Measurements from ENCODE around the gene ARHGAP21. TPM values are rescaled to one million over a fixed set of nuclear protein-coding genes. Genes with fewer than 3 reads are reported as not detected.
"Not testable (repeated sequence)": the region's sequence is repeated elsewhere in the genome, so short reads cannot be mapped to it uniquely, and the experiment has no call there.

The ARHGAP21 gene
- total RNA-seq, 2 donors from 2014 or later = 84.9 to 107 TPM

DNA sequence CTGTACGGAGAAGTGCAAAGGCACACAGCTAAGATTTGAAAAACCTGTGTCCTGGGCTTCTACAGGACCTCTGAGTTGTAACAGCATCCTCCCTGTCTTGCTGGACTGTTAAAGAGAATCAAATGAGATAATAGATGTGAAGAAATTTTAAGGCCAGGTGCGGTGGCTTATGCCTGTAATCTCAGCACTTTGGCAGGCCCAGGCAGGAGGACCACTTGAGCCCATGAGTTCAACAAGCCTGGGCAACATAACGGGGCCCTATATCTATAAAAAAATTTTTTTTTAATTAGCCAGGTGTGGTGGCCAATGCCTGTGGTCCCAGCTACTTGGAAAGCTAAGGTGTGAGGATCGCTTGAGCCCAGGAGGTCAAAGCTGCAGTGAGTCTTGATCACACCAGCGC, 2.9 kb upstream of the ARHGAP21 start:
- Histone ChIP-seq H3K27ac (no peak overlapping the region), H3K4me3 (no peak overlapping the region), H3K9ac (ENCODE audit: low read depth in 2 of 2, low read length in 2 of 2) (no peak overlapping the region), H3K9me3 (no peaks in the 10 kb centered on the region), H3K27me3 (no peaks in the 10 kb centered on the region), H3K36me3 (no peaks in the 10 kb centered on the region), H3K4me1 (no peaks in the 10 kb centered on the region)
- DNase-seq = no peak
- TF ChIP-seq, protein P1, sequence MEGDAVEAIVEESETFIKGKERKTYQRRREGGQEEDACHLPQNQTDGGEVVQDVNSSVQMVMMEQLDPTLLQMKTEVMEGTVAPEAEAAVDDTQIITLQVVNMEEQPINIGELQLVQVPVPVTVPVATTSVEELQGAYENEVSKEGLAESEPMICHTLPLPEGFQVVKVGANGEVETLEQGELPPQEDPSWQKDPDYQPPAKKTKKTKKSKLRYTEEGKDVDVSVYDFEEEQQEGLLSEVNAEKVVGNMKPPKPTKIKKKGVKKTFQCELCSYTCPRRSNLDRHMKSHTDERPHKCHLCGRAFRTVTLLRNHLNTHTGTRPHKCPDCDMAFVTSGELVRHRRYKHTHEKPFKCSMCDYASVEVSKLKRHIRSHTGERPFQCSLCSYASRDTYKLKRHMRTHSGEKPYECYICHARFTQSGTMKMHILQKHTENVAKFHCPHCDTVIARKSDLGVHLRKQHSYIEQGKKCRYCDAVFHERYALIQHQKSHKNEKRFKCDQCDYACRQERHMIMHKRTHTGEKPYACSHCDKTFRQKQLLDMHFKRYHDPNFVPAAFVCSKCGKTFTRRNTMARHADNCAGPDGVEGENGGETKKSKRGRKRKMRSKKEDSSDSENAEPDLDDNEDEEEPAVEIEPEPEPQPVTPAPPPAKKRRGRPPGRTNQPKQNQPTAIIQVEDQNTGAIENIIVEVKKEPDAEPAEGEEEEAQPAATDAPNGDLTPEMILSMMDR (IDR thresholded peaks at IDR 0.05) = no peak
- intact Hi-C loops (cut with DNase I) = loop anchor here (5.0 to 10.0 kb wide), 2 partner anchors 89 to 228 kb away; partner anchors contain the start of gene PRTFDC1

DNA sequence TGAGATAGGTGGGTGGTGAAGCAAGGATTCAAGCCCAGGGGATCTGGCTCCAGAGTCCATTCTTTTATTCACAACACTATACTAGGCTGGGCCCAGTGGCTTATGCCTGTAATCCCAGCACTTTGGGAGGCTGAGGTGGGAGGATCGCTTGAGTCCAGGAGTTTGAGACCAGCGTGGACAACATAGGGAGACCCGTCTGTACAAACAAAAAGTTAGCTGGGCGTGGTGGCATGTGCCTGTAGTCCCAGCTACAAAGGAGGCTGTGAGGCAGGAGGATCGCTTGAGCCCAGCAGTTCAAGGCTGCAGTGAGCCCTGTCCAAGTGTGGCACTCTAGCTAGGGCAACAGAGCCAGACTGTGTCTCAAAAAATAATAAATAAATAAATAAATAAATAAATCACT, 2.3 kb upstream of the ARHGAP21 start:
- H3K4me1 ChIP-seq; H3K36me3 ChIP-seq; H3K9me3 ChIP-seq; H3K27ac ChIP-seq; DNase-seq; H3K9ac ChIP-seq (ENCODE audit: low read depth in 2 of 2, low read length in 2 of 2); H3K27me3 ChIP-seq; H3K4me3 ChIP-seq: not testable (repeated sequence)
- intact Hi-C loops (cut with DNase I) = loop anchor here (5.0 to 10.0 kb wide), 2 partner anchors 89 to 229 kb away; partner anchors contain the start of gene PRTFDC1

DNA sequence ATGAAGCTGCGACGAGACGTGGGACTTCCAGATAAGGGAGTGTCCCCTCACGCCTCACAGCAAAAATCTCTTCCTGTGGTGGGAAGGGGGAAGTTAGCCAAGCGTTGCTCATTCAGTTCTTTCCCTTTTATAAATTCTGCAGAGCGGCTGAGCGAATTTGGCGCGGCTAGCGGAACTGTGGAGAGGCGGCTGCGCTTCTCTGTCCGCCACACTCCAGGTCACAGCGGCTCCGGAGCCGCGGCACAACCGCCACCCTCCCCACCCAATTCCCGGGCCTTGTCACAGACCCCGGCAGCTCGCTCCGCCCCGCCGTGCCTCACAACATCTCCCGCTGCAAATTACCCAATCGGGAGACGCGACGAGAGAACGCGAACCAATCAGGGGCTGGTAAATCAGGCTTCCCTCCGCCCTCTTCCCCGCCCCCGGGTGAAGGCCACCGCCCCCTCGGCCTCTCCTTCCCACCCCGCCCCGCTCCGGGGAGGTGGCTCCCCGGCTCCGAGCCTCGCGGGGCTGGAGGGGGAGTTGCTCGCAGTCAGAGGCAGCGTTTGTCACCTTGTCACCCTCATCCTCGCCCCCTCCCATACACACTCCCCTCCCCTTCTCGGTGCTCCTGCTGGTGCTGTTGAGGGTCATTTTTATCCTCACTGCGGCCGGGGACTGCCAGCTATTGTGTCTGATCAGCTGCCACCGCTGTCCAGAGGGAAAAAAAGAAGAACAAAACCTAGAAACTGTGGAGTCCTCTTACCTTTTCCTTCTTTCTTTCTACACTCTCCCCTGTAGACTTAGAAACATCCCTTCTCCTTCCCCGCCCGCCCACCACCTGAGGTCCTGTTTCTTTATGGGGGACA, 918 bp upstream of the ARHGAP21 start:
- H3K9me3 ChIP-seq = no peaks in the 10 kb centered on the region
- peaks cover 2% of the 10 kb centered on the region for H3K4me1 ChIP-seq
- TF ChIP-seq, protein P1 (IDR thresholded peaks at IDR 0.05) = no peak
- H3K36me3 ChIP-seq = no peaks in the 10 kb centered on the region
- DNase-seq = peak; percentile 99
- H3K27me3 ChIP-seq = no peaks in the 10 kb centered on the region
- peak overlapping the region; percentile 97 for H3K27ac ChIP-seq
- intact Hi-C loops (cut with DNase I) = loop anchor here (5.0 to 10.0 kb wide), 2 partner anchors 87 to 230 kb away; partner anchors contain the start of gene PRTFDC1
- peak overlapping the region; percentile 61 for H3K4me3 ChIP-seq
- H3K9ac ChIP-seq (ENCODE audit: low read depth in 2 of 2, low read length in 2 of 2) = peak overlapping the region; percentile 90 to 93

DNA sequence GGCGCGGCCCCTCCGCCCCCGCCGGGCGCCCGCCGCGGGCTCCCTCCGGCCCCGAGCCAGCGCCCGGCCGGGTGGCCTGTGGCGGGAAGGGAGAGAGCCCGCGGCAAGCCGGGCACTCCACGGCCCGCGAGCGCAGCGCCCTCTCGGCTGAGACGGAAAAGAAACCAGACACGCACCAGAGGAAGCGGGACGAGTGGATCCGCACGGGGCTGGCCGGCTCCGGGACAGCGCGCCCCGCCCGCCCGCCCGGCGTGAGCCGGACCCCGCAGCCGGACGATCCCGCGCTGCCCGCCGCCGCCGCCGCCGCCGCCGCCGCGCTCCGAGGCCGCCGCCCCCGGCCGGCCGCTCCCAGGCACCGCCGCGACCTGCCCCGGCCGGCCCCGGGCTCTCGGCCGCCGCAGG, 300 bp downstream of the ARHGAP21 start:
- H3K9me3 ChIP-seq = no peaks in the 10 kb centered on the region
- H3K4me1 ChIP-seq = peaks cover 4% of the 10 kb centered on the region
- H3K4me3 ChIP-seq = peak overlapping the region; percentile 61
- peak overlapping the region; percentile 97 for H3K27ac ChIP-seq
- TF ChIP-seq, protein P1 (IDR thresholded peaks at IDR 0.05) = no peak
- H3K36me3 ChIP-seq = no peaks in the 10 kb centered on the region
- peak overlapping the region in 1 of 2 donors; percentile 79 for H3K9ac ChIP-seq (ENCODE audit: low read depth in 2 of 2, low read length in 2 of 2)
- intact Hi-C loops (cut with DNase I) = loop anchor here (10.0 kb wide), 1 partner anchor 231 kb away; the partner anchor contains the start of gene PRTFDC1
- DNase-seq = peak; percentile 33
- H3K27me3 ChIP-seq = no peaks in the 10 kb centered on the region

DNA sequence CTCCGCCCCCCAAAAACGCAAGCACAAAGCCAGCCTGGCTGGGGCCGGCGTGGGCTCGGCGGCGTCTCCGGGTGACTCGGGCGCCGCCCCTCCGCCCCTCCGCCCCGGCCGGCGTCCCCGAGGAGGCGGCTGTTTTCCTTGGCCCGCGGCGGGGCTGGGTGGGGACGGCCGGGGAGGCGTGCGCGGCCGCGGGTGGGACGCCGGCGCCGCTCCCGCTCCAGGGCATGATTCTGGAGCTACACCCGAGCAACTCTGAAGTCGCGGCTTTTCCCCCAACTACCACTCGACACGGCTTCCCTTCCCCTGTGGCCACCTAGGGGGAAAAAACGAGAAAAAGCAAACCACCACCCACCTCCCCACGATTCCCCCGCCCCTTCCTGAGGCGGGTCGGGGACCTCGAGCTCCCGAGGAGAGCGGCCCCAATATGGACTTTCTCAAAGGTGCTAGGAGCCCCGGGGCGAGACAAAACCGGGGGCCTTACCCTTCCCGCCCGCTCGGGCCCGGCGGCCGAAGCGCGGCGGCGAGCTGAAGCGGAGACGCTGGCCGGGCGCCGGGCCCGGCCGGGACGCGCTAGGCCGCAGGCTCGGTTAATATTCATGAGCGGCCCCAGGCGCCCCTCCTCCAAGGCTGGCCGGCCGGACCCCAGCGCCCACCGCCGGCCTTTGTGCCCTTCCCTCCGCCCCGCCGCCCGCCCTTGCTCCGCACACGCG, 856 bp downstream of the ARHGAP21 start:
- peak overlapping the region; percentile 90 for H3K27ac ChIP-seq
- H3K27me3 ChIP-seq = no peaks in the 10 kb centered on the region
- H3K9me3 ChIP-seq = no peaks in the 10 kb centered on the region
- no peaks in the 10 kb centered on the region for H3K36me3 ChIP-seq
- intact Hi-C loops (cut with DNase I) = loop anchor here (10.0 kb wide), 1 partner anchor 232 kb away; the partner anchor contains the start of gene PRTFDC1
- TF ChIP-seq, protein P1 (IDR thresholded peaks at IDR 0.05) = no peak
- peak overlapping the region; percentile 79 to 94 for H3K9ac ChIP-seq (ENCODE audit: low read depth in 2 of 2, low read length in 2 of 2)
- H3K4me1 ChIP-seq = peaks cover 5% of the 10 kb centered on the region
- DNase-seq = peak; percentile 64
- peak overlapping the region; percentile 60 for H3K4me3 ChIP-seq

All from colonic mucosa (tissue), 4 donors.